Measurements from ENCODE around the gene MGAT4A.

DNA sequence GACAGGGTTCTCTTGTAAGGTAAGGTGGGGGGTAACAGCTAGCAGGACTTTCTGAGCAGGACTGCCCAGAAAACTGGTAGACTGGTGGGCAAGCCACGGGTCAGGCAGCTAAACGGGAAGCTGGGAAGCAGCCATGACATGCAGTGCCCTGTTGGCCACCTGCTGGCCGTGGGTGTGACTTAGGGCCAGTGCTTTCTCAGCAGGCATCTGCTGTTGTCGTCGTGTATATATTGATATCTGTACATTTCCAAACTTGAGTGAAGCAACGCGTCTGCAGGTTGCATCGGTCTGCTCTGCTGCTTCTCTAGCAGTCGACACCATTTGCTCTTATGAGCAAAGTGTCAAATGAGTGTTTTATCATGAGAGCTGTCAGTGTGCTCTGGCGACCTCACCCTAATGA, 153.6 kb downstream of the MGAT4A start:
- TF ChIP-seq, protein P1, sequence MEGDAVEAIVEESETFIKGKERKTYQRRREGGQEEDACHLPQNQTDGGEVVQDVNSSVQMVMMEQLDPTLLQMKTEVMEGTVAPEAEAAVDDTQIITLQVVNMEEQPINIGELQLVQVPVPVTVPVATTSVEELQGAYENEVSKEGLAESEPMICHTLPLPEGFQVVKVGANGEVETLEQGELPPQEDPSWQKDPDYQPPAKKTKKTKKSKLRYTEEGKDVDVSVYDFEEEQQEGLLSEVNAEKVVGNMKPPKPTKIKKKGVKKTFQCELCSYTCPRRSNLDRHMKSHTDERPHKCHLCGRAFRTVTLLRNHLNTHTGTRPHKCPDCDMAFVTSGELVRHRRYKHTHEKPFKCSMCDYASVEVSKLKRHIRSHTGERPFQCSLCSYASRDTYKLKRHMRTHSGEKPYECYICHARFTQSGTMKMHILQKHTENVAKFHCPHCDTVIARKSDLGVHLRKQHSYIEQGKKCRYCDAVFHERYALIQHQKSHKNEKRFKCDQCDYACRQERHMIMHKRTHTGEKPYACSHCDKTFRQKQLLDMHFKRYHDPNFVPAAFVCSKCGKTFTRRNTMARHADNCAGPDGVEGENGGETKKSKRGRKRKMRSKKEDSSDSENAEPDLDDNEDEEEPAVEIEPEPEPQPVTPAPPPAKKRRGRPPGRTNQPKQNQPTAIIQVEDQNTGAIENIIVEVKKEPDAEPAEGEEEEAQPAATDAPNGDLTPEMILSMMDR (IDR thresholded peaks at IDR 0.05), result no peak
- no peak for TF ChIP-seq POLR2AphosphoS5 (IDR thresholded peaks at IDR 0.05)

Measured in sigmoid colon (tissue), 4 donors.